K562 (cell line): ENCODE data around the gene SPEG. TPM values are rescaled to one million over a fixed set of nuclear protein-coding genes. Genes with fewer than 3 reads are reported as not detected.

ENCODE experiments used
- ATAC-seq: fragments of 200-7000 bp; cut with Tn5 transposase; 3 replicates; pipeline ENCODE4 v1.9.1; 2020; ENCODE audit warnings: moderate library complexity
- BruUV-seq: library from RNA; stranded (reverse); fragments of 400-500 nt; replicated peaks from 2 replicates; lab custom pipeline; 2021; lab: Mats Ljungman, UMichigan
- CTCF ChIA-PET: fragments of 300-600 bp; formaldehyde crosslinking; extraction: SDS; loops from one replicate; lab custom pipeline; 2021; ENCODE audit warnings: low intra/inter-chr PET ratio; lab: Yijun Ruan, JAX
- POLR2A ChIA-PET: fragments of 300-600, 350-650 bp; sonication (Branson Sonifier 250); formaldehyde crosslinking; extraction: SDS; loops from one replicate; lab custom pipeline; 2021; ENCODE audit warnings: antibody characterized with exemption, inconsistent platforms; lab: Yijun Ruan, JAX
- DNase-seq, 4 experiments: peaks; one replicate each; pipeline versions ENCODE4 v3.0.0 to v3.0.0-alpha.2; 2011 to 2018; ENCODE audit warnings: low spot score in 3 of 4, mixed read lengths in 3 of 4; ENCODE audit errors: extremely low read depth in 1 of 4
- FAIRE-seq: peaks from 2 replicates; lab custom pipeline; 2011; peaks lifted over from hg19 to GRCh38; lab: Jason Lieb, UNC
- H2AFZ ChIP-seq: 2 replicates; pipeline ENCODE4 v1.6.0; 2011; ENCODE audit warnings: low read depth, low read length, control low read depth, inconsistent platforms
- H3K27ac ChIP-seq: fragments of 200-600 bp; 3 replicates; pipeline ENCODE4 v1.8.0; 2011; ENCODE audit warnings: low read depth, mild to moderate bottlenecking, control low read depth, inconsistent platforms, low read length, moderate library complexity, mixed read lengths; ENCODE audit errors: extremely low read depth
- H3K27me3 ChIP-seq, 2 experiments: fragments of 300-600 bp in 1 of 2; 2 replicates in 1 of 2; 3 replicates in 1 of 2; pipeline versions ENCODE4 v1.6.0 to v1.8.0; 2011; ENCODE audit warnings: inconsistent platforms in 2 of 2, low read length in 2 of 2, mild to moderate bottlenecking in 1 of 2, mixed read lengths in 1 of 2, moderate library complexity in 1 of 2; ENCODE audit not compliant: control insufficient read depth in 2 of 2, insufficient read depth in 2 of 2
- H3K36me3 ChIP-seq: fragments of 300-600 bp; 3 replicates; pipeline ENCODE4 v1.8.0; 2011; ENCODE audit warnings: mild to moderate bottlenecking, low read length, inconsistent platforms; ENCODE audit not compliant: control insufficient read depth, insufficient read depth
- H3K4me1 ChIP-seq, 2 experiments: fragments of 200-600 bp in 1 of 2; replicated peaks in 1 of 2; 2 replicates in 1 of 2; 3 replicates in 1 of 2; pipeline versions ENCODE4 v1.5.1 to v1.8.0; 2011; ENCODE audit warnings: inconsistent platforms in 2 of 2, low read length in 2 of 2, mild to moderate bottlenecking in 1 of 2, mixed read lengths in 1 of 2, moderate library complexity in 1 of 2; ENCODE audit not compliant: control insufficient read depth in 2 of 2, insufficient read depth in 2 of 2
- H3K4me2 ChIP-seq: 2 replicates; pipeline ENCODE4 v1.6.1; 2011; ENCODE audit warnings: low read length, control low read depth, inconsistent platforms, mixed read lengths; ENCODE audit not compliant: insufficient read depth
- H3K4me3 ChIP-seq: fragments of 200-600 bp; sonication (generic), shearing (Covaris generic); 2 replicates; pipeline ENCODE4 v1.5.1; 2016; ENCODE audit warnings: control low read depth, inconsistent platforms
- H3K79me2 ChIP-seq: fragments of 200-600 bp; 3 replicates; pipeline ENCODE4 v1.8.0; 2011; ENCODE audit warnings: low read length, inconsistent platforms; ENCODE audit not compliant: control insufficient read depth, insufficient read depth
- H3K9ac ChIP-seq, 2 experiments: 2 replicates each; pipeline versions ENCODE4 v1.6.0 to v1.6.1; 2011; ENCODE audit warnings: low read depth in 2 of 2, low read length in 2 of 2, control low read depth in 1 of 2, inconsistent platforms in 1 of 2, mild to moderate bottlenecking in 1 of 2, mixed read lengths in 1 of 2; ENCODE audit not compliant: insufficient read depth in 1 of 2
- H3K9me1 ChIP-seq: one replicate; pipeline ENCODE4 v1.6.0; 2011; ENCODE audit warnings: inconsistent platforms, mild to moderate bottlenecking, low read length, moderate library complexity; ENCODE audit not compliant: control insufficient read depth, insufficient read depth
- H3K9me3 ChIP-seq: replicated peaks from 2 replicates; pipeline ENCODE4 v1.5.1; 2011; ENCODE audit warnings: low read depth, low read length, inconsistent platforms; ENCODE audit not compliant: control insufficient read depth, insufficient read depth
- H4K20me1 ChIP-seq: replicated peaks from 2 replicates; pipeline ENCODE4 v1.6.1; 2011; ENCODE audit warnings: low read length, inconsistent platforms, mixed read lengths; ENCODE audit not compliant: control insufficient read depth, insufficient read depth
- ERF ChIP-seq: fragments of 450-650 bp; formaldehyde crosslinking; IDR thresholded peaks from 2 replicates; pipeline ENCODE4 v1.4.0; 2020; ENCODE audit warnings: mild to moderate bottlenecking, mixed read lengths
- HNRNPLL ChIP-seq: fragments of 200-400 bp; formaldehyde crosslinking; IDR thresholded peaks from 2 replicates; pipeline ENCODE4 v1.6.1; 2017; ENCODE audit warnings: low read length, low read depth, mild to moderate bottlenecking; ENCODE audit not compliant: poor library complexity, severe bottlenecking
- MLX ChIP-seq, 2 experiments: fragments of 450-650 bp in 1 of 2; sonication (generic) in 1 of 2; formaldehyde crosslinking; conservative IDR thresholded peaks; 2 replicates each; pipeline versions ENCODE4 v1.4.0 to v1.8.1; 2020 to 2022; ENCODE audit warnings: mild to moderate bottlenecking in 1 of 2, missing genetic modification reagents in 1 of 2
- POLR2B ChIP-seq: fragments of 450-650 bp; IDR thresholded peaks from 2 replicates; pipeline ENCODE4 v1.6.1; 2018; ENCODE audit warnings: low read depth; ENCODE audit not compliant: partially characterized antibody
- SMAD1 ChIP-seq: fragments of 150-350 bp; IDR thresholded peaks from 2 replicates; pipeline ENCODE4 v1.6.1; 2014; ENCODE audit warnings: low read length, low read depth; ENCODE audit not compliant: partially characterized antibody
- SMARCE1 ChIP-seq: fragments of 450-650 bp; IDR thresholded peaks from 2 replicates; pipeline ENCODE4 v1.7.1; 2016; ENCODE audit warnings: mild to moderate bottlenecking
- TAF15 ChIP-seq: fragments of 200-400 bp; formaldehyde crosslinking; IDR thresholded peaks from 2 replicates; pipeline ENCODE4 v1.6.1; 2017; ENCODE audit warnings: mild to moderate bottlenecking, low read depth, low read length, moderate library complexity
- TEAD4 ChIP-seq, 2 experiments: sonication (generic) in 1 of 2; formaldehyde crosslinking in 1 of 2; IDR thresholded peaks; 2 replicates each; pipeline versions ENCODE4 v1.6.1 to v1.8.0; 2012 to 2022; ENCODE audit warnings: borderline replicate concordance in 1 of 2, inconsistent platforms in 1 of 2, low read length in 1 of 2, mild to moderate bottlenecking in 1 of 2, missing genetic modification reagents in 1 of 2
- TRIM28 ChIP-seq: fragments of 450-650 bp; IDR thresholded peaks from 2 replicates; pipeline ENCODE4 v1.6.1; 2017
- ZNF253 ChIP-seq: fragments of 250-450 bp; sonication (Bioruptor Pico); conservative IDR thresholded peaks from 2 replicates; pipeline ENCODE4 v1.6.1; 2021; ENCODE audit warnings: mild to moderate bottlenecking
- WGBS: fragments of 100-300 bp; shearing (Covaris generic); methylation state at CpG from one replicate; pipeline ENCODE4 v1.1.6; 2016; ENCODE audit warnings: low coverage, mixed read lengths; ENCODE audit not compliant: insufficient coverage; ENCODE audit errors: missing lambda C conversion rate; 5-methylcytosine and 5-hydroxymethylcytosine counted together
- in situ Hi-C: fragments of 300-500 bp; cut with MboI; formaldehyde crosslinking; loops from 4 replicates; pipeline ENCODE4 v1.15.0; 2018; ENCODE audit warnings: inconsistent platforms, mixed read lengths
- intact Hi-C: fragments of 100-400 bp; cut with micrococcal nuclease; formaldehyde crosslinking; loops from 2 replicates; pipeline ENCODE4 v1.14.2; 2022
- polyA plus RNA-seq, 8 experiments: library from polyadenylated mRNA; depleted of rRNA in 4 of 8; stranded (reverse) in 5 of 8; unstranded in 3 of 8; fragments of >200 nt; fragmentation: Nextera tagmentation in 2 of 8; fragmentation: Illumina TruSeq in 1 of 8; extraction: Ambion mirVana in 2 of 8; extraction: Trizol in 1 of 8; gene quantifications; 2 replicates each; pipeline versions ENCODE4 v1.2.1 to v1.2.3, GENCODE V29; 2011 to 2014; ENCODE audit warnings: inconsistent platforms in 1 of 8, missing spikeins in 1 of 8
- total RNA-seq, 7 experiments: library from RNA; depleted of rRNA in 6 of 7; stranded (reverse); fragments of >200 nt in 6 of 7; fragmentation: Illumina TruSeq in 2 of 7; extraction: Trizol in 2 of 7; gene quantifications; 2 replicates each; pipeline versions ENCODE4 v1.2.1 to v1.2.3, GENCODE V29; 2011 to 2021; ENCODE audit warnings: low replicate concordance in 1 of 7
- TF ChIP-seq, protein P1 (sequence below): fragments of 150-350 bp; conservative IDR thresholded peaks from 2 replicates; pipeline ENCODE4 v1.6.1; 2014; ENCODE audit warnings: low read length

Gene SPEG
- total and polyA plus RNA-seq, 9 of the 15 experiments (the other 6 are each of a cell fraction or from before 2014, with no cell fraction given): 0.49 to 8.7 (median 3.0) TPM

- TF ChIP-seq, protein P1, sequence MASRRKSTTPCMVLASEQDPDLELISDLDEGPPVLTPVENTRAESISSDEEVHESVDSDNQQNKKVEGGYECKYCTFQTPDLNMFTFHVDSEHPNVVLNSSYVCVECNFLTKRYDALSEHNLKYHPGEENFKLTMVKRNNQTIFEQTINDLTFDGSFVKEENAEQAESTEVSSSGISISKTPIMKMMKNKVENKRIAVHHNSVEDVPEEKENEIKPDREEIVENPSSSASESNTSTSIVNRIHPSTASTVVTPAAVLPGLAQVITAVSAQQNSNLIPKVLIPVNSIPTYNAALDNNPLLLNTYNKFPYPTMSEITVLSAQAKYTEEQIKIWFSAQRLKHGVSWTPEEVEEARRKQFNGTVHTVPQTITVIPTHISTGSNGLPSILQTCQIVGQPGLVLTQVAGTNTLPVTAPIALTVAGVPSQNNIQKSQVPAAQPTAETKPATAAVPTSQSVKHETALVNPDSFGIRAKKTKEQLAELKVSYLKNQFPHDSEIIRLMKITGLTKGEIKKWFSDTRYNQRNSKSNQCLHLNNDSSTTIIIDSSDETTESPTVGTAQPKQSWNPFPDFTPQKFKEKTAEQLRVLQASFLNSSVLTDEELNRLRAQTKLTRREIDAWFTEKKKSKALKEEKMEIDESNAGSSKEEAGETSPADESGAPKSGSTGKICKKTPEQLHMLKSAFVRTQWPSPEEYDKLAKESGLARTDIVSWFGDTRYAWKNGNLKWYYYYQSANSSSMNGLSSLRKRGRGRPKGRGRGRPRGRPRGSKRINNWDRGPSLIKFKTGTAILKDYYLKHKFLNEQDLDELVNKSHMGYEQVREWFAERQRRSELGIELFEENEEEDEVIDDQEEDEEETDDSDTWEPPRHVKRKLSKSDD: no peak
- no peak for TF ChIP-seq TEAD4 (IDR thresholded peaks at IDR 0.05; ENCODE audit: low read length)
- TF ChIP-seq TEAD4 (CRISPR knock-in tag; IDR thresholded peaks at IDR 0.05; ENCODE audit: borderline replicate concordance): no peak
- no peak for TF ChIP-seq TAF15
Measured at GRCh38 chr2:219437690-219438206, 3.1 kb downstream of the SPEG start (continued).

DNA sequence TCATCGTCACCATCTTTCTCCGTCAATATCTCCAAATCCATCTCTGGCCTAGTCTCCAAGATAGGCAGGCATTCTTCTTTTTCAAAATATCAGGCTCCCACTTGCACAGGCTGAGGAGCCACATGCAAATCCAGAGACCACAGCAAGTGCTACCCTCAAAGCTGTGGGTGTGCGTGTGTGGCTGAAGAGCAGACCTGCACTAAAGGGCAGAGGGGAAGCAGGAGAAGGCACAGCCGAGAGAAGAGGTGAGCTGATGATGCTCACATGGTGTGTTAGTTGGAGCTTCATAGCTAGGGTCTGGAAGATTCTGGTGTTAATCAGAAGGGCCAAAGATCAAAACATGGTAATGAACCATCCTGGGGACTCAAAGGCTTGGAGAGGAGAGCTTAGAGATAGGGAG is 3.8 kb downstream of the SPEG start:
- Histone ChIP-seq H3K9me1 (peaks cover 2% of the 10 kb centered on the region), H3K27me3 (no peaks in the 10 kb centered on the region), H3K9me3 (no peaks in the 10 kb centered on the region), H3K4me1 (peaks cover 13 to 40% of the 10 kb centered on the region in 2 experiments; a peak in 4 of 5 replicates), H3K9ac (no peak overlapping the region), H3K4me3 (no peak overlapping the region), H3K79me2 (no peaks in the 10 kb centered on the region), H2AFZ (no peak overlapping the region), H4K20me1 (no peaks in the 10 kb centered on the region), H3K4me2 (no peak overlapping the region), H3K27ac (no peak overlapping the region), H3K36me3 (no peaks in the 10 kb centered on the region)
- in situ Hi-C loops (loop anchor here (5.0 kb wide), 1 partner anchor 36 kb away; no protein-coding TSS in a partner anchor), intact Hi-C loops (no loop called here)
- ChIA-PET CTCF (no interaction called here), POLR2A (interaction anchor here (0.6 to 0.9 kb wide), 3 partner anchors 17 to 405 kb away, joined by 3 read pairs; no protein-coding TSS in a partner anchor)
- no TSS peak for BruUV-seq
- ATAC-seq (no peak), DNase-seq (no peak), FAIRE-seq (no peak)
- 30% methylated on average over 4 of the region's 4 CpGs for WGBS
- TF ChIP-seq ZNF253 (CRISPR knock-in tag): no peak
- TF ChIP-seq ERF: no peak
- TF ChIP-seq TRIM28: no peak
- no peak for TF ChIP-seq MLX (CRISPR knock-in tag; conservative IDR thresholded peaks at IDR 0.05)
- no peak for TF ChIP-seq HNRNPLL
- no peak for TF ChIP-seq POLR2B
- no peak for TF ChIP-seq SMARCE1
- TF ChIP-seq SMAD1: no peak
